ENCODE results near the gene ERG.

- TF ChIP-seq CTCF (IDR thresholded peaks at IDR 0.05) (no peak), POLR2A (IDR thresholded peaks at IDR 0.05) (no peak)
These were observed 146.9 kb downstream of the ERG start for GRCh38 chr21:38351176-38351959.

All from adrenal gland (tissue), 5 donors.